H1 (cell line): ENCODE measurements around the gene RBM15B. TPM values are rescaled to one million over a fixed set of nuclear protein-coding genes. Genes with fewer than 3 reads are reported as not detected.
A peak's percentile ranks its signal among the peaks of the same experiment; 100 is the strongest.

Experiments used
- CTCF ChIA-PET: fragments of 300-600 bp; sonication (Branson Sonifier 250); formaldehyde crosslinking; loops from one replicate; lab custom pipeline; 2021; ENCODE audit not compliant: partially characterized antibody; lab: Charles Lee
- POLR2A ChIA-PET: fragments of 300-600 bp; sonication (Branson Sonifier 250); formaldehyde crosslinking; loops from one replicate; lab custom pipeline; 2021; ENCODE audit warnings: inconsistent platforms; ENCODE audit not compliant: partially characterized antibody; lab: Charles Lee
- DNase-seq, 2 experiments: peaks; one replicate each; pipeline versions ENCODE4 v3.0.0 to v3.0.0-alpha.2; 2010 to 2022; ENCODE audit warnings: low spot score in 2 of 2, low read depth in 1 of 2, mixed read lengths in 1 of 2
- FAIRE-seq: peaks from 2 replicates; lab custom pipeline; 2011; peaks lifted over from hg19 to GRCh38; lab: Jason Lieb, UNC
- H2AFZ ChIP-seq: 2 replicates; pipeline ENCODE4 v1.8.1; 2012; ENCODE audit warnings: low read length, inconsistent platforms
- H2AK5ac ChIP-seq: 2 replicates; pipeline ENCODE4 v1.6.1; 2013; ENCODE audit warnings: low read depth, low read length
- H2BK120ac ChIP-seq: replicated peaks from 2 replicates; pipeline ENCODE3; 2013; ENCODE audit warnings: low read depth, low read length, inconsistent platforms
- H2BK12ac ChIP-seq: 2 replicates; pipeline ENCODE4 v1.6.1; 2013; ENCODE audit warnings: low read depth, low read length
- H2BK15ac ChIP-seq: 2 replicates; pipeline ENCODE4 v1.6.1; 2013; ENCODE audit warnings: low read length
- H2BK20ac ChIP-seq: 2 replicates; pipeline ENCODE4 v1.6.1; 2013; ENCODE audit warnings: low read length
- H2BK5ac ChIP-seq: 2 replicates; pipeline ENCODE4 v1.6.1; 2013; ENCODE audit warnings: low read depth, low read length
- H3K14ac ChIP-seq: 2 replicates; pipeline ENCODE4 v1.6.1; 2013; ENCODE audit warnings: inconsistent platforms; ENCODE audit not compliant: insufficient read length
- H3K18ac ChIP-seq: 2 replicates; pipeline ENCODE4 v1.6.1; 2013; ENCODE audit warnings: low read length; ENCODE audit errors: extremely low read depth
- H3K23ac ChIP-seq: 2 replicates; pipeline ENCODE4 v1.6.1; 2013; ENCODE audit warnings: inconsistent platforms; ENCODE audit not compliant: insufficient read length
- H3K23me2 ChIP-seq: 2 replicates; pipeline ENCODE4 v1.6.1; 2013; ENCODE audit warnings: low read depth, low read length
- H3K27ac ChIP-seq: 2 replicates; pipeline ENCODE4 v1.6.1; 2011; ENCODE audit warnings: low read depth, low read length, inconsistent platforms
- H3K27me3 ChIP-seq, 4 experiments: replicated peaks in 1 of 4; 1 replicate in 1 of 4; 2 replicates in 3 of 4; pipeline versions ENCODE4 v1.6.1 to v1.8.1; 2011 to 2013; ENCODE audit warnings: low read length in 3 of 4, mild to moderate bottlenecking in 3 of 4, inconsistent platforms in 2 of 4, mixed read lengths in 2 of 4, moderate library complexity in 1 of 4; ENCODE audit not compliant: control insufficient read depth in 3 of 4, insufficient read depth in 3 of 4; ENCODE audit errors: extremely low read depth in 1 of 4
- H3K36me3 ChIP-seq, 4 experiments: 2 replicates each; pipeline versions ENCODE4 v1.6.1 to v1.8.1; 2011 to 2013; ENCODE audit warnings: mild to moderate bottlenecking in 4 of 4, low read length in 3 of 4, moderate library complexity in 2 of 4, control low read depth in 1 of 4, inconsistent platforms in 1 of 4; ENCODE audit not compliant: insufficient read depth in 4 of 4, control insufficient read depth in 2 of 4
- H3K4ac ChIP-seq: replicated peaks from 2 replicates; pipeline ENCODE3; 2013; ENCODE audit warnings: low read length, low read depth, mixed read lengths, inconsistent platforms; ENCODE audit not compliant: insufficient read length
- H3K4me1 ChIP-seq, 4 experiments: replicated peaks in 1 of 4; 1 replicate in 1 of 4; 2 replicates in 3 of 4; pipeline versions ENCODE4 v1.6.1 to v1.8.1; 2011 to 2013; ENCODE audit warnings: low read length in 3 of 4, inconsistent platforms in 2 of 4, mixed read lengths in 1 of 4; ENCODE audit not compliant: insufficient read depth in 4 of 4, control insufficient read depth in 3 of 4
- H3K4me2 ChIP-seq, 2 experiments: 2 replicates each; pipeline versions ENCODE4 v1.6.1 to v1.8.1; 2011 to 2013; ENCODE audit warnings: low read depth in 2 of 2, low read length in 2 of 2, control low read depth in 1 of 2, inconsistent platforms in 1 of 2, mild to moderate bottlenecking in 1 of 2; ENCODE audit not compliant: insufficient read depth in 1 of 2
- H3K4me3 ChIP-seq, 4 experiments: fragments of 200-600, 300-600 bp in 1 of 4; sonication (generic), shearing (Covaris generic), sonication (Bioruptor Twin) in 1 of 4; 2 replicates each; pipeline versions ENCODE4 v1.5.1 to v1.8.1; 2011 to 2016; ENCODE audit warnings: low read length in 4 of 4, low read depth in 3 of 4, control low read depth in 2 of 4, inconsistent platforms in 2 of 4, mild to moderate bottlenecking in 2 of 4, mixed read lengths in 1 of 4, moderate library complexity in 1 of 4; ENCODE audit not compliant: insufficient read depth in 2 of 4; ENCODE audit errors: extremely low read depth in 1 of 4
- H3K56ac ChIP-seq: replicated peaks from 2 replicates; pipeline ENCODE3; 2013; ENCODE audit warnings: low read depth, mild to moderate bottlenecking, mixed read lengths, low read length, inconsistent platforms; ENCODE audit not compliant: insufficient read length
- H3K79me1 ChIP-seq: 2 replicates; pipeline ENCODE4 v1.6.1; 2013; ENCODE audit warnings: low read depth, low read length, control low read depth
- H3K79me2 ChIP-seq, 2 experiments: 2 replicates each; pipeline versions ENCODE4 v1.6.1 to v1.8.1; 2012 to 2013; ENCODE audit warnings: low read length in 2 of 2, mild to moderate bottlenecking in 2 of 2, inconsistent platforms in 1 of 2; ENCODE audit not compliant: insufficient read depth in 2 of 2, control insufficient read depth in 1 of 2
- H3K9ac ChIP-seq, 4 experiments: replicated peaks in 1 of 4; 1 replicate in 1 of 4; 2 replicates in 3 of 4; pipeline versions ENCODE4 v1.6.1 to v1.8.1; 2011 to 2013; ENCODE audit warnings: low read depth in 3 of 4, low read length in 3 of 4, control low read depth in 2 of 4, mild to moderate bottlenecking in 2 of 4, moderate library complexity in 2 of 4, inconsistent platforms in 1 of 4; ENCODE audit errors: extremely low read depth in 1 of 4
- H3K9me3 ChIP-seq, 2 experiments: 2 replicates each; pipeline versions ENCODE4 v1.6.1 to v1.8.1; 2012 to 2013; ENCODE audit warnings: mild to moderate bottlenecking in 2 of 2, moderate library complexity in 2 of 2, control low read depth in 1 of 2, inconsistent platforms in 1 of 2, low read depth in 1 of 2, low read length in 1 of 2, mixed read lengths in 1 of 2; ENCODE audit not compliant: insufficient read depth in 2 of 2
- H4K20me1 ChIP-seq, 2 experiments: replicated peaks in 1 of 2; 2 replicates each; pipeline versions ENCODE3 to v1.8.1; 2011 to 2013; ENCODE audit warnings: inconsistent platforms in 2 of 2, low read length in 2 of 2, mild to moderate bottlenecking in 1 of 2; ENCODE audit not compliant: insufficient read depth in 2 of 2, control insufficient read depth in 1 of 2
- H4K5ac ChIP-seq: 2 replicates; pipeline ENCODE4 v1.6.1; 2013; ENCODE audit warnings: low read length, low read depth, mixed read lengths, inconsistent platforms; ENCODE audit not compliant: insufficient read length
- H4K8ac ChIP-seq: 2 replicates; pipeline ENCODE4 v1.8.0; 2013; ENCODE audit warnings: mild to moderate bottlenecking, moderate library complexity, low read length, inconsistent platforms; ENCODE audit not compliant: insufficient read depth; ENCODE audit errors: extremely low read depth
- H4K91ac ChIP-seq: replicated peaks from 2 replicates; pipeline ENCODE3; 2013; ENCODE audit warnings: low read length, mixed read lengths, inconsistent platforms; ENCODE audit not compliant: insufficient read length
- FOSL1 ChIP-seq: IDR thresholded peaks from 2 replicates; pipeline ENCODE4 v1.6.1; 2011; ENCODE audit warnings: mild to moderate bottlenecking, low read depth, low read length, moderate library complexity; ENCODE audit not compliant: insufficient read depth
- JUND ChIP-seq: IDR thresholded peaks from 2 replicates; pipeline ENCODE4 v1.6.1; 2011; ENCODE audit warnings: mild to moderate bottlenecking, improper control_type of control experiment, low read length
- RXRA ChIP-seq: IDR thresholded peaks from 2 replicates; pipeline ENCODE4 v1.6.1; 2011; ENCODE audit warnings: low read depth, mild to moderate bottlenecking, low read length, moderate library complexity; ENCODE audit not compliant: insufficient read depth
- SP1 ChIP-seq: IDR thresholded peaks from 2 replicates; pipeline ENCODE4 v1.6.1; 2011; ENCODE audit warnings: low read depth, low read length
- TAF7 ChIP-seq: optimal IDR thresholded peaks from 2 replicates; pipeline ENCODE3; 2011; ENCODE audit warnings: low read depth, mild to moderate bottlenecking, inconsistent platforms, low read length, moderate library complexity, borderline replicate concordance
- WGBS, 2 experiments: shearing (Covaris generic) in 1 of 2; methylation state at CpG; one replicate each; pipeline versions ENCODE4 v1.1.6 to v1.1.7; 2013 to 2015; ENCODE audit warnings: low lambda C conversion rate in 2 of 2, mixed read lengths in 2 of 2, inconsistent platforms in 1 of 2, low coverage in 1 of 2, missing lambda C conversion rate in 1 of 2; ENCODE audit not compliant: insufficient replicate concordance in 2 of 2, insufficient coverage in 1 of 2, insufficient read length in 1 of 2; ENCODE audit errors: extremely low coverage in 1 of 2, missing lambda C conversion rate in 1 of 2; 5-methylcytosine and 5-hydroxymethylcytosine counted together
- polyA plus RNA-seq, 7 experiments: library from polyadenylated mRNA; depleted of rRNA in 3 of 7; stranded (reverse) in 5 of 7; unstranded in 2 of 7; fragments of >200 nt in 5 of 7; fragments of 200-250 nt in 2 of 7; gene quantifications; 1 replicate in 5 of 7; 2 replicates in 1 of 7; 4 replicates in 1 of 7; pipeline versions ENCODE4 v1.2.1 to v1.2.3, GENCODE V29; 2011 to 2013; ENCODE audit warnings: missing spikeins in 2 of 7, mixed read lengths in 2 of 7
- total RNA-seq: library from RNA; stranded (reverse); fragmentation: NEBNext Ultra II Directional; extraction: Animal tissue kit (Norgen Biotek cat#: 25700); gene quantifications from 2 replicates; pipeline ENCODE4 v1.2.1, GENCODE V29; 2021

Gene RBM15B
- total and polyA plus RNA-seq, 2 of the 8 experiments (the other 6 are each of a cell fraction or from before 2014, with no cell fraction given), result 22.2 to 59.1 TPM

- no peak overlapping the region for H2BK5ac ChIP-seq
- H3K23ac ChIP-seq, result no peak overlapping the region
- H4K5ac ChIP-seq, result no peak overlapping the region
- no peak for FAIRE-seq
- no peaks in the 10 kb centered on the region for H3K27me3 ChIP-seq
- no peak overlapping the region for H2AFZ ChIP-seq
- no peaks in the 10 kb centered on the region for H3K9me3 ChIP-seq
- H2BK20ac ChIP-seq, result no peak overlapping the region
- H2BK15ac ChIP-seq, result no peak overlapping the region
- H4K91ac ChIP-seq, result no peak overlapping the region
- H3K27ac ChIP-seq, result no peak overlapping the region
- H3K18ac ChIP-seq, result no peak overlapping the region
- ChIA-PET CTCF (interaction anchor here (0.7 to 2.1 kb wide), 3 partner anchors 13 to 735 kb away, joined by 3 to 10 read pairs (median 4); no protein-coding TSS in a partner anchor), POLR2A (no interaction called here)
- no peak overlapping the region for H3K9ac ChIP-seq
- no peaks in the 10 kb centered on the region for H3K79me1 ChIP-seq
- H3K36me3 ChIP-seq, result peaks cover 0 to 6% (median 1%) of the 10 kb centered on the region in 4 experiments; a peak in 3 of 8 replicates
- 83% methylated on average over 8 of the region's 8 CpGs; no CpG with 5 or more reads in 1 of the 2 experiments for WGBS, 2 experiments
- H3K56ac ChIP-seq, result no peak overlapping the region
- TF ChIP-seq SP1 (no peak), TAF7 (no peak), JUND (no peak), FOSL1 (no peak), RXRA (no peak)
- no peaks in the 10 kb centered on the region for H3K79me2 ChIP-seq
- no peak overlapping the region for H2BK120ac ChIP-seq
- H3K14ac ChIP-seq, result no peak overlapping the region
- no peaks in the 10 kb centered on the region for H3K4me1 ChIP-seq
- no peak overlapping the region for H2AK5ac ChIP-seq
- H3K4me3 ChIP-seq, result no peak overlapping the region
- H3K4ac ChIP-seq, result no peak overlapping the region
- H2BK12ac ChIP-seq, result no peak overlapping the region
- H3K23me2 ChIP-seq, result no peaks in the 10 kb centered on the region
- peaks cover 0 to 2% of the 10 kb centered on the region in 2 experiments for H4K20me1 ChIP-seq
- DNase-seq, result no peak
- H4K8ac ChIP-seq, result peak overlapping the region; percentile 29; the same call in 1 of the 2 replicates
- H3K4me2 ChIP-seq, result no peak overlapping the region
Observed at GRCh38 chr3:51375571-51375970, 15.5 kb upstream of the RBM15B start.
